GM10266 (cell line): ENCODE measurements around the gene ARHGAP22.

Experiments used
- DNase-seq: peaks from one replicate; pipeline ENCODE4 v3.0.0; 2012; ENCODE audit errors: extremely low spot score
- CTCF ChIP-seq: IDR thresholded peaks from 2 replicates; pipeline ENCODE4 v1.5.1; 2012; ENCODE audit warnings: mild to moderate bottlenecking, low read depth; ENCODE audit not compliant: control insufficient read depth, insufficient read depth; ENCODE audit errors: missing control alignments

ARHGAP22 gene

GRCh38 chr10:48460182-48460581 lies 144.7 kb downstream of the ARHGAP22 start:
- no peak for DNase-seq
- TF ChIP-seq CTCF, result no peak

- no peak for DNase-seq
- TF ChIP-seq CTCF, result no peak
Observed at GRCh38 chr10:48459270-48460150, 145.4 kb downstream of the ARHGAP22 start.

GRCh38 chr10:48458662-48459048 lies 146.2 kb downstream of the ARHGAP22 start:
- no peak for TF ChIP-seq CTCF
- no peak for DNase-seq

GRCh38 chr10:48457949-48458661 lies 146.8 kb downstream of the ARHGAP22 start:
- no peak for DNase-seq
- TF ChIP-seq CTCF, result no peak

DNA sequence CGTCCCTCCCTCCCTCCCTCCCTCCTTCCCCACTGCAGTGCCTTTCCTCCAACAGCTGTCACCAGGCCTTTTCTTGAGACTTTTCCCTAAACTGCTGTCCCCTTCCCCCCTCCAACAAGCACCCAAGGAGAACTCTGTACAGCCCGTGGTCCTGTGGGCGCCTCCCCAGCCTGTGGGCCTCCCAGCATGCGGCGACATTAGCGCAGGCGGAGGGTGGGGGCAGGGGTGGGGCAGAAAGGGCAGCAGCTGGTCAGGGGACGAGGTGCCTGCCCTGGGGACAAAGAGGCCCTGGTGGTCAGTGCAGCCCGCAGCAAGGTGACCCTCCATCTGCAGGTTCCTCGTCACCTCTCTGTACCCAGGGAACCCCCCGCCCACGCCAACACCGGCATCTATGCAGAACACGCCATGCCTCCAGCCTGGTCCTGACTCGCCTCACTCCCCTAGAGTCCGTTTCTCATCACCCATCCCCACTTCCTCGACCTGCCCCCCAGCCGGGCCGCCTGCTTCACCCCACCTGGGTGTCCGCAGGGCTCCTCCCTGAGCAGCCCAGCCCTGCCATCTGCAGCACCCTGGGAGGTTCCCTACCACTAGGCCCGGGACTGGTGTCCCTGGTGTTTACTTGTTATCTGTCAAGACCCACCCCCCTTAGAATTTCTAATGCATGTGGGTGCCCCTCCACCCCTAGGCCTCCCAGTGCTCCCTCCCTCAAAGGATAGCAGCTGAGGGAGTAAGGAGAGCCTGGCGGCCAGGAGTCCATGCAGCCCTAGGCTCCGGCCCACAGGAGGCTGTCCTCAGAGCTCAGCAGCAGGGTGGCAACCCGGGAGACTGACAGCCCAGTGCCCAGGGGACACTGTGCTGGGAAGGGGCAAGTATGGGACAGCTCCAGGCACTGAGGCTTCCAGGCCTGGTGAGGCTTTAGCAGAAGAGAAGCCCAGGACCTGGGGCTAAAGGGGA lies 147.8 kb downstream of the ARHGAP22 start:
- no peak for DNase-seq
- TF ChIP-seq CTCF, result no peak

DNA sequence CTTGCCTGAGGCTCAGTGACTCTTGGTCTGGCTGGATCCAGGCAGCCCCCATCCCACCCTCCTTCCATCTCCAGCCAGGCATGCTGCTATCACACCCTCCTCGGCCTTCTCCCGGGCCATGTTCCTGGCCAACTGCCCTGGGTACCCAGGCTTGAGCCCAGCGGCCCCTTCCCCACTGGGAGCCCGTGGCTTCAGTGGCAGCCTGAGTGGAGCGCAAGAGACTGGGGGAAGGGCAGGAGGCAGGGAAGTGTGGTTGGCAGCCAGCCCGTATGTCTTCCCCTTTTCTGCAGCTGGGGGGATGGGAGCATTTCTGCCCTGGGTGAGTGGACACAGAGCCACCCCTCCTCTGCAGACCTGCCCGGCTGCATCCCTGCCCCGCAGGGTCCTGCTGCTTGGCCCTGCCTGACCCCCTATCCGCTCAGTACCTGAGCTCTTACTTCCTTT lies 148.5 kb downstream of the ARHGAP22 start:
- no peak for TF ChIP-seq CTCF
- DNase-seq, result no peak
